VCaP (cell line): ENCODE data around the gene SH3PXD2B.
A peak's percentile ranks its signal among the peaks of the same experiment; 100 is the strongest.

Source experiments
- H3K27ac ChIP-seq: fragments of 450-650 bp; 2 replicates; pipeline ENCODE4 v1.5.1; 2017
- TF ChIP-seq, protein P1 (sequence below): fragments of 450-650 bp; conservative IDR thresholded peaks from 2 replicates; pipeline ENCODE4 v1.5.1; 2017; ENCODE audit warnings: mild to moderate bottlenecking, moderate library complexity

The SH3PXD2B gene

DNA sequence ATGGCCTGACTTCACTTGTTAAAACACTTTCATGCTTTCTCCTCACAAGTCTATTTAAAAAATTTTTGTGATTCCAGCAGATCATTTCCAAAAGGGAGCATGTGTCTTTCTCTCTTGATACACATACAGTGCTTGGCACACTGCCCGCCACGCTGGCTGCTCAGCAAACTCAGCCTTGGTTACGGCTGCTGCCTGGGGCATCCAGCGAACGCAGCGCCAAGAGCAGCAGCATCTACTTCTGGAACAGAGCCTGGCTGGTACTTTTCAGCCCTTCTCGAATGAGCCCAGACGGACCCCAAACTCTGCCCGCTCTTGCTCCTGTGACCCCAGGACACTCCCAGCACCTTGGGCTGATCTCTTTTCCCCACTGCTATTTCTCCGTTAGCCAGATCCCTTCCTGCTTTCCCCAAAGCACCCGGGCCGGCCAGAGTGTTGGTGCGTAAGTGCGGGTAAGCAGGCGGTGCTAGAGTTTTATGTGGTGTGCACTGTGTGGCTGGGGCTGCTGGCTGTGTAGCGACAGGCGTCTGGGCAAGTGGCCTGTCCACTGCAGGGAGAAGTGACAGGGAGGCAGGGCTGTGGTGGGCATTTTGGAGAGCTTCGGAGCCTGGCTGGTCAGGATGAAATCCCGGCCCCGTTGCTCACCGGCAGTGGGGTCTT lies 73.2 kb downstream of the SH3PXD2B start:
- peak overlapping the region; percentile 92 for H3K27ac ChIP-seq
- TF ChIP-seq, protein P1, sequence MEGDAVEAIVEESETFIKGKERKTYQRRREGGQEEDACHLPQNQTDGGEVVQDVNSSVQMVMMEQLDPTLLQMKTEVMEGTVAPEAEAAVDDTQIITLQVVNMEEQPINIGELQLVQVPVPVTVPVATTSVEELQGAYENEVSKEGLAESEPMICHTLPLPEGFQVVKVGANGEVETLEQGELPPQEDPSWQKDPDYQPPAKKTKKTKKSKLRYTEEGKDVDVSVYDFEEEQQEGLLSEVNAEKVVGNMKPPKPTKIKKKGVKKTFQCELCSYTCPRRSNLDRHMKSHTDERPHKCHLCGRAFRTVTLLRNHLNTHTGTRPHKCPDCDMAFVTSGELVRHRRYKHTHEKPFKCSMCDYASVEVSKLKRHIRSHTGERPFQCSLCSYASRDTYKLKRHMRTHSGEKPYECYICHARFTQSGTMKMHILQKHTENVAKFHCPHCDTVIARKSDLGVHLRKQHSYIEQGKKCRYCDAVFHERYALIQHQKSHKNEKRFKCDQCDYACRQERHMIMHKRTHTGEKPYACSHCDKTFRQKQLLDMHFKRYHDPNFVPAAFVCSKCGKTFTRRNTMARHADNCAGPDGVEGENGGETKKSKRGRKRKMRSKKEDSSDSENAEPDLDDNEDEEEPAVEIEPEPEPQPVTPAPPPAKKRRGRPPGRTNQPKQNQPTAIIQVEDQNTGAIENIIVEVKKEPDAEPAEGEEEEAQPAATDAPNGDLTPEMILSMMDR, result no peak

DNA sequence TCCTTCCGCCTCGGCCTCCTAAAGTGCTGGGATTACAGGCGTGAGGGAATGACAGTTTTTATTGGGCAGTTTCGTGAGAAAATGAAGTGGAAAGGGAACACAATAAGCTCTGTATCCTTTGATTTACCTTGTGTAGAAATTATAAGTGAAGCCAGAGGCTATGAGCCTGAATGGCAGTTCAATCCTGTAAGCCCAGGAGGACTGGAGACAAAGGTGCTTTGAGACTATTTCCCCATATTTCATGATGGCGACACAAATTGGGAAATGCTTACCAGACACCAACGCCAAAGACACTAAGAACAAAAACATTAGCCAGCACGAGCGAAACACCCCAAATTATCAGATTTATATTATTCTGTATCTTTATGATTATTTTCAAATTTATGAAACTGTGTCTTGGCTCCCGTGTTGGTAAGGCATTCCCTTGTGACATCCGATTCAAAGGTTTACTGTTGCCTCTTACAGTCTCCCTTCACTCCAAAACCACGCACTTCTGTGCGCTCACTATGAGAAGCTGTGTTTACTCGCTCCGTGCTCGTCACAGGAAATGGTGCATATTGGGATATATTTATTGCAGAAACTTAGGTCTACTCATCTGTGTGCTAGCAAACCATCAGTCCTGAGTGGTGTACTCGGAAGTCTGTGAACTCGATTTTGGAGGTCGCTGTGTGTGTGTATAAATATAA lies 73.9 kb downstream of the SH3PXD2B start:
- peak overlapping the region; percentile 92 for H3K27ac ChIP-seq
- TF ChIP-seq, protein P1, result no peak

DNA sequence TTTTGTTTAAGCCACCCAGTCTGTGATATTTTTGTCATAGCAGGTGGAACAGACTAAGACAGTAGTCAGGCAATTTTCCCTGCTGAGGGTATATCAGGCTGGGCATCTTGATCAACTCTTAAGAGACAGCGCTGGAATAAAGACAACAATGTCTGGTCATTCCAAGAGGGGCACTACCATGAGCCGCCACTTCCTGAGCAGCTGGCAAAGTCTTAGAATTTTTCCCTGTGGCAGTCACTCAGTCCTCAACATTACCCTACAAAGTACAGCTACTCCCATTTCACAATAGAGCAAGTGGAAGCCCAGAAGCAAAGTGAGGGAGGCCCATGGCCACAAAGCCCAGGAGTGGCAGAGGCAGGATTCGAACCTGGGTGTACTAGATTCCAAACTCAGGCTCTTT lies 74.8 kb downstream of the SH3PXD2B start:
- TF ChIP-seq, protein P1, result no peak
- peak overlapping the region; percentile 92 for H3K27ac ChIP-seq

DNA sequence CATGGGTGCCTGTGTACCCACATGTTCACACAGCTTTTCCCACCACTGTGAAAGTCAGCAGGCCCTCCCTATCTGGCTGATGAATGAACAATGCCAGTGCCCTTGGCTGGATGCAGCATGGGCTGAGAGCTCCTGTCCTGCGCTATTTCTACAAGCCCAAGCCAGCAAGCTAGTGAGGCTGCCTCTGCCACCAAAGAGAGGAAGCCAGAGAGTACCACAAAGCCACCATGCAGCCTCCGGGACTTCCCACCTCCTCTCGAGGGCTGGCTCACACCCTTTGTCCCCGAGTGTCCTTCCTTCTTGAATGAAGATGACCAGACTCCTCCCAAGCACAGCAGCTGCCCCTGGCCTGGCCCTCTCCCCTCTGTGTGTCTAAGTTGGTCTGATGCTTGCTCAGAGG lies 76.5 kb downstream of the SH3PXD2B start:
- no peak overlapping the region for H3K27ac ChIP-seq
- TF ChIP-seq, protein P1, result no peak

DNA sequence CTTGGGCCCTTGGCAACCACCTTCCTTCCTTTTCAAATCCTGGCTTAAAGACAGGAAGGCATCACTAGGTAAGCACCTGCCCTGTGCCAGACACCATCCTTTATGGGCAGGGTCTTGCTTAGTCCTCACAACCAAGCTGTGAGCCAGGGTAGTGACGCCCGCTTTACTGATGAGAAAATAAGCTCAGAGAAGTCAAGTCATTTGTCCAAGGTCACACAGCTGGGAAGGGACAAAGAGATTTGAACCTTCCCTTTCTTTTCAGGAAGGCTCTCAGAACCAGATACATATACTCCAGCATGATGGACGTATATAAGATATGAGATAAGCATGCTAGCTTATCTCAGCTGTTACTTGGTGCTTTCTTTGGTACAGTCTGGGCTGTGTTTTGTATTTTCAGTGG lies 76.9 kb downstream of the SH3PXD2B start:
- no peak overlapping the region for H3K27ac ChIP-seq
- TF ChIP-seq, protein P1, result no peak

DNA sequence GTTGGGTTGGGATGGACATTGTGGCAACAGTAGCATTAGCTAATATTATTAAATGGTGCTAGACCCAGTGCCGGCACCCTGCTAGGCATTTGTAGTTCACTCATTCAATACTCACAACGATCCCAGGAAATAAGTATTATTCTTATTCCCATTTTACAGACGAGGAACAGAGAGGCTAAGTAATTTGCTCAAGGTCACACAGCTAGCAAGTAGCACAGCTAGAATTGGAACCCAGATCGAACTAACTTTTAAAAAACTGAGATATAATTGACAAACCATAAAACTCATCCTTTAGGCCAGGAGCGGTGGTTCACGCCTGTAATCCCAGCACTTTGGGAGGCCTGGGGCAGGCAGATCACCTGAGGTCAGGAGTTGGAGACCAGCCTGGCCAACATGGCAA lies 79.5 kb downstream of the SH3PXD2B start:
- TF ChIP-seq, protein P1, result no peak
- no peak overlapping the region for H3K27ac ChIP-seq

DNA sequence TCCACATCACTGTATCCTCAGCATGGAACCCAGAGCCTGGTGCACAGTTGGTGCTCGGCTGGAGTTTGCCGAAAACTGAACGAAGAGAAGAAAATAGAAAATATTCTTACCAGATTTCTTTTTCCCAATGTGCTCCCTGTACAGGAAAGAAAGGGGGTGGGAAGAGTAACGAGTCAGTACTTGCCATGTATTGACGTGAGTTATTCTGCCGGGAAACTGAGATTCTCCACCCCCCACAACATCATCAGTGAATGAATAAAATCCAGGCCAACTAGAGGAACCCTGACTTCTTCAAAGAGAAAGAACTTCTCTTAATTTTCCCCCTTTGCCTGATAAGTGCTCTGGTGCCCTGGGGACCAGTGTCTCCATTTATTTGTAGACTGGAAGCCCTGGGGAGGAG lies 80.6 kb downstream of the SH3PXD2B start:
- no peak overlapping the region for H3K27ac ChIP-seq
- TF ChIP-seq, protein P1, result no peak
